HG02571 (cell line): ENCODE measurements around the gene MS4A6E.

Experiments
- ATAC-seq: cut with Tn5 transposase; IDR thresholded peaks from one replicate; pipeline ENCODE4 v1.9.1; 2021; ENCODE audit warnings: mild to moderate bottlenecking, moderate library complexity; ENCODE audit not compliant: unreplicated experiment

Gene MS4A6E

DNA sequence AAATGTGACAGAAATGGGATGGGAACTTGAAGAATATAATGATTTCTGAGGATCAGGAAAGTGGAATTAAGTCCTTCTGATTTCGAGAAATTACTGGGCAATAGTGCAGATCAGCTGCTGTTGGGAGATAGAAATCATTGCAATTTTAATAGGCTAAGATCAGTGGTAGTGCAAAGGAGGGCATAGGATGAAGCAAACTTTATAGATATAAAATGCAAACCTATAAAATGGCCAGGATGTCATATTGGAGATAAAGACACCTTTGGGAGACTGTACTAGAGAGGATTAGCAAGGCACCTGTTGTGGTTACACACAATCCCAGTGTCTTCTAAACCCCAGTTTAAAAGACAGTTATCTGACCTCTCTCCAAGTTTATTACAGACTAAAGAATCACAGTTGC is 44.8 kb downstream of the MS4A6E start:
- no peak for ATAC-seq

DNA sequence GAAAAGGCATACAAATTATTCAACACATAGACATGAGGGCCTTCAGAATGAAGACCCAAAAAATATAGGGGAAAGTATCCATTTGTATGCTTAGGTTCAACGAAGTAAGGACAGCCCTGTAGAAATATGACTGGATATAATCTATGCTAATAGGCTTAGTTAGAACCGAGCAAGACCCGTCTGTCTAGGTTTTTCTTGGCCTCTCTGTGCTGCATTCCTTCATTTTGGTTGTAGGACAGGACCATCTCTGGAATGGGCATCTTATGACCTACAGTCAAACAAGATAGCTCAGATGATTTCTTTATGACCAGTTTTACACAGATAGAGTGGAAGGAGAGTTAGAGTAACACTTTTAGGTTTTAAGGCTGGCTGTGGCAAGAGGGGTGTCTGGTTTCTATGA is 45.7 kb downstream of the MS4A6E start:
- ATAC-seq: no peak

DNA sequence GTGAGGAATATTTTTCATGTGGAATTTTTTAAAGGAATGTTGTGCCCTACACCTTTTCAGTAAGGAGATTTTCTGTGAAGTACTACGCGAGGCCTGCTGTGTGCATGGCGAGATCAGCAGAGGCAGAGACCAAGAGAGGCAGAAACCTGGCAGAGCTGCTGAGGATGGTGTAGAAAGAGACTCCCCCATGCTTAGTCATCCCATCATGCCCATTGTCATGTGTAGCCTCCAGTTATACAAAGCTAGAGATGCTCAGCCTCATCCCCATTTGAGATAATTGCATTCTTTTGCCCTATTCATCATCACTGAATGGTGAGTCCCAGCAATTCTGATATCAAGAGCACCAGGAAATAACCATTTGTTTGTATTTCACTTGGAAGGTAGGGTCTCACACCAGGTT is 48.3 kb downstream of the MS4A6E start:
- ATAC-seq: no peak

- ATAC-seq: no peak
Measured at GRCh38 chr11:60376601-60377000, 49.5 kb downstream of the MS4A6E start.

- ATAC-seq: peak; percentile 45
Measured at GRCh38 chr11:60377401-60378136, 50.5 kb downstream of the MS4A6E start.

- peak; percentile 68 for ATAC-seq
Measured at GRCh38 chr11:60378354-60378753, 51.3 kb downstream of the MS4A6E start, which contains the start of gene MS4A7. Gene MS4A7 (plus strand): TSS chr11:60378532. CDS start chr11:60383142, 4,610 bp downstream.

DNA sequence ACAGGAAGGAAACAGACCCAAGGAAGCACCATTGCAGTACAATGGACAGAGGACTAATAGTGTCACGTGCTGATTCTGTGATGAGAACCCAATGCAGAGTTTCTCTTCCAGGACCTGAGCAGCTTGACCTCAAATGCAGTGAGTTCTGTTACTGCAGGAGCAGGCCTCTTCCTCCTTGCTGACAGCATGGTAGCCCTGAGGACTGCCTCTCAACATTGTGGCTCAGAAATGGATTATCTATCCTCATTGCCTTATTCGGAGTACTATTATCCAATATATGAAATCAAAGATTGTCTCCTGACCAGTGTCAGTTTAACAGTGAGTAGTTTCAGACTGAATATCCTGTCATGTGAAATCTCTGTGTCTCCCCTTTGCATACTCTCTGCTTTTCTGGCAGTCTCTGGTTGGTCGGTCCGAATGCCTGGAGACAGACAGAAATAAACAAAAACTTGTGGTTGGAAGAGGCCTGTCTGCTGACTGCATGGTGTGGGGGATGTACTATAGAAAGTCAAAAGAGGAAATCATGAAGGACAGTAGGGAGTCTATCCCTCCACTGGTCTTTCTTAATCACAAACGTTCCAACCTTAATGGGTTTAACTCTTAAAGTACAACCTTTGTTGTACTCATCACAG is 62.3 kb downstream of the MS4A6E start:
- peak; percentile 76 for ATAC-seq

DNA sequence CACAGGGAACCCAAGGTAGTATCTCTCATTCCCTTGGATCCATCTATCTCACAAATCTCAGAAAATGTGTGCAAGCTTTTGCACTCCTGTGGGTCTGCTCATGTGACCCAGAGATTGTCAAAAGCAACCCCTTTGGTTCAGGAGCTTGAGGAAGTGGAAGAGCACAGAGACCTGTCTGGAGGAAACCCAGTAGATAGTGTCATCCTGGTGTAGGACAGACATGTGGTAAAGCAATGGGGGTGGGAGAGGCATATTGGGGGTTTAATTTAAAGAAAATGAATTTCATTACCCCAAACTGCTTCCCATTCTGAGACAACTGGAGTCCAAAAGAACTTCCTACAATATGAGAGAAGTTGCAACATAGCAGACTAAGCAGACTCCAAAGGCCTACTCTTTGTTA is 63.4 kb downstream of the MS4A6E start:
- no peak for ATAC-seq
